ENCODE data around the gene PRUNE2. TPM values are rescaled to one million over a fixed set of nuclear protein-coding genes. Genes with fewer than 3 reads are reported as not detected.

The PRUNE2 gene
- total and polyA plus RNA-seq, 2 of the 8 experiments (the other 6 are each of a cell fraction or from before 2014, with no cell fraction given): 5.5 to 13.3 TPM

DNA sequence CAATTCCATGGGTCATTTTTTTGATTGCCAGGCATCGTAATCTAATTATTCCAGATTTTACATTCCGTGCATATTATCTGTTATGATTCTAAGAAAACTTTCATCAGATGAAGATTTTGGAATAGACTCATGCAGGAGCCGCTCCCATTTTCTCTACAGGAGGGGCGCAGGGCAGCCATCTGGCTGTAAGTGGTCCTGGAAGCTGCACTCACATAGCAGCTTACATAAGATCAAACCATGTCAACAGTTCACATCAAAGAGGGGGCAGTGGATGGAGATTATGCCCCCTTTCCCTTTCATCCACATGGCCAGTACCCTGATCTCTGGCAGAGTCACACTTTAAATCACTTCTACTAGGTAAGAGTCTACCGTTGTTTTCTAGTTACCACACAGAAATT lies 214.9 kb downstream of the PRUNE2 start (continued):
- TF ChIP-seq, protein P1, sequence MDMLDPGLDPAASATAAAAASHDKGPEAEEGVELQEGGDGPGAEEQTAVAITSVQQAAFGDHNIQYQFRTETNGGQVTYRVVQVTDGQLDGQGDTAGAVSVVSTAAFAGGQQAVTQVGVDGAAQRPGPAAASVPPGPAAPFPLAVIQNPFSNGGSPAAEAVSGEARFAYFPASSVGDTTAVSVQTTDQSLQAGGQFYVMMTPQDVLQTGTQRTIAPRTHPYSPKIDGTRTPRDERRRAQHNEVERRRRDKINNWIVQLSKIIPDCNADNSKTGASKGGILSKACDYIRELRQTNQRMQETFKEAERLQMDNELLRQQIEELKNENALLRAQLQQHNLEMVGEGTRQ (IDR thresholded peaks at IDR 0.05; ENCODE audit: low read length): no peak

All from H1 (cell line).